Central memory CD8-positive, alpha-beta T cell (primary cell): Measurements from ENCODE around the gene MORF4L1.
"Not testable (repeated sequence)": the region's sequence is repeated elsewhere in the genome, so short reads cannot be mapped to it uniquely, and the experiment has no call there.

Source experiments
- ATAC-seq: fragments of 150-1000 bp; cut with Tn5 transposase; replicated peaks from 2 replicates; pipeline ENCODE4 v1.10.0; 2022; ENCODE audit warnings: mild to moderate bottlenecking, moderate FRiP score, moderate number of reproducible peaks; ENCODE audit not compliant: poor library complexity, severe bottlenecking; ENCODE audit errors: extremely low read depth
- DNase-seq, 2 donors: peaks; one replicate each; pipeline ENCODE4 v3.0.0; 2021; ENCODE audit warnings: low spot score in 2 of 2
- H3K27ac Mint-ChIP-seq: one replicate; pipeline ENCODE4 v1.8.0; 2022; ENCODE audit warnings: low read depth, mild to moderate bottlenecking, moderate library complexity, mixed read lengths
- H3K27me3 Mint-ChIP-seq: one replicate; pipeline ENCODE4 v1.8.0; 2022; ENCODE audit warnings: mixed read lengths
- H3K36me3 Mint-ChIP-seq: one replicate; pipeline ENCODE4 v1.8.0; 2022; ENCODE audit warnings: mild to moderate bottlenecking, moderate library complexity, mixed read lengths; ENCODE audit not compliant: insufficient read depth
- H3K4me1 Mint-ChIP-seq: one replicate; pipeline ENCODE4 v1.8.0; 2022; ENCODE audit warnings: mixed read lengths
- H3K4me3 Mint-ChIP-seq: one replicate; pipeline ENCODE4 v1.8.0; 2022; ENCODE audit warnings: mild to moderate bottlenecking, moderate library complexity, mixed read lengths
- H3K9me3 Mint-ChIP-seq: one replicate; pipeline ENCODE4 v1.8.0; 2022; ENCODE audit warnings: mixed read lengths

The MORF4L1 gene

GRCh38 chr15:78872155-78872971 is at the start of gene MORF4L1:
TSS of gene MORF4L1 (plus strand) at chr15:78872890. CDS start at chr15:78873018, 128 bp downstream.
- H3K4me1 Mint-ChIP-seq, result peaks cover 26% of the 10 kb centered on the region
- peaks cover 29% of the 10 kb centered on the region for H3K36me3 Mint-ChIP-seq
- DNase-seq, result peak; percentile 93 to 97
- H3K9me3 Mint-ChIP-seq, result no peaks in the 10 kb centered on the region
- peak within 1 kb of the TSS; percentile 100 for H3K27ac Mint-ChIP-seq
- ATAC-seq, result peak; percentile 85
- peak within 1 kb of the TSS; percentile 100 for H3K4me3 Mint-ChIP-seq
- H3K27me3 Mint-ChIP-seq, result no peaks in the 10 kb centered on the region

- H3K27me3 Mint-ChIP-seq, result peaks cover 19% of the 10 kb centered on the region
- no peaks in the 10 kb centered on the region for H3K9me3 Mint-ChIP-seq
- H3K36me3 Mint-ChIP-seq, result no peaks in the 10 kb centered on the region
- no peak for ATAC-seq
- H3K4me3 Mint-ChIP-seq, result no peak overlapping the region
- peaks cover 4% of the 10 kb centered on the region for H3K4me1 Mint-ChIP-seq
- DNase-seq, result no peak
- no peak overlapping the region for H3K27ac Mint-ChIP-seq
Observed at GRCh38 chr15:78828920-78829319, 43.8 kb upstream of the MORF4L1 start.

- Mint-ChIP-seq H3K4me3 (peak overlapping the region; percentile 38), H3K4me1 (peaks cover 4% of the 10 kb centered on the region), H3K27me3 (peaks cover 22% of the 10 kb centered on the region), H3K9me3 (no peaks in the 10 kb centered on the region), H3K36me3 (no peaks in the 10 kb centered on the region), H3K27ac (no peak overlapping the region)
- ATAC-seq, result no peak
- DNase-seq, result no peak
Observed at GRCh38 chr15:78830514-78831228, 42.0 kb upstream of the MORF4L1 start.

- Mint-ChIP-seq H3K36me3 (no peaks in the 10 kb centered on the region), H3K27me3 (peaks cover 30% of the 10 kb centered on the region), H3K4me3 (peak overlapping the region; percentile 38), H3K4me1 (peaks cover 4% of the 10 kb centered on the region), H3K27ac (no peak overlapping the region), H3K9me3 (no peaks in the 10 kb centered on the region)
- DNase-seq (no peak), ATAC-seq (no peak)
Observed at GRCh38 chr15:78831229-78832207, 41.2 kb upstream of the MORF4L1 start.

GRCh38 chr15:78836333-78836732 is 36.4 kb upstream of the MORF4L1 start:
- H3K4me3 Mint-ChIP-seq, result no peak overlapping the region
- H3K9me3 Mint-ChIP-seq, result no peaks in the 10 kb centered on the region
- no peak overlapping the region for H3K27ac Mint-ChIP-seq
- H3K36me3 Mint-ChIP-seq, result no peaks in the 10 kb centered on the region
- H3K4me1 Mint-ChIP-seq, result no peaks in the 10 kb centered on the region
- ATAC-seq, result no peak
- peaks cover 21% of the 10 kb centered on the region for H3K27me3 Mint-ChIP-seq
- DNase-seq, result no peak

- no peak overlapping the region for H3K27ac Mint-ChIP-seq
- DNase-seq (no peak), ATAC-seq (no peak)
- no peaks in the 10 kb centered on the region for H3K4me1 Mint-ChIP-seq
- H3K27me3 Mint-ChIP-seq, result peaks cover 13% of the 10 kb centered on the region
- H3K4me3 Mint-ChIP-seq, result no peak overlapping the region
- no peaks in the 10 kb centered on the region for H3K36me3 Mint-ChIP-seq
- H3K9me3 Mint-ChIP-seq, result no peaks in the 10 kb centered on the region
Observed at GRCh38 chr15:78837131-78837530, 35.6 kb upstream of the MORF4L1 start.

GRCh38 chr15:78837543-78837942 is 35.1 kb upstream of the MORF4L1 start:
- no peak for ATAC-seq
- no peak overlapping the region for H3K27ac Mint-ChIP-seq
- H3K4me1 Mint-ChIP-seq, result no peaks in the 10 kb centered on the region
- DNase-seq, result no peak
- no peaks in the 10 kb centered on the region for H3K9me3 Mint-ChIP-seq
- peaks cover 11% of the 10 kb centered on the region for H3K27me3 Mint-ChIP-seq
- H3K36me3 Mint-ChIP-seq, result no peaks in the 10 kb centered on the region
- no peak overlapping the region for H3K4me3 Mint-ChIP-seq

GRCh38 chr15:78838489-78838888 is 34.2 kb upstream of the MORF4L1 start:
- H3K4me3 Mint-ChIP-seq, result no peak overlapping the region
- no peak overlapping the region for H3K27ac Mint-ChIP-seq
- DNase-seq (no peak), ATAC-seq (no peak)
- no peaks in the 10 kb centered on the region for H3K4me1 Mint-ChIP-seq
- H3K27me3 Mint-ChIP-seq, result peaks cover 11% of the 10 kb centered on the region
- H3K36me3 Mint-ChIP-seq, result no peaks in the 10 kb centered on the region
- H3K9me3 Mint-ChIP-seq, result no peaks in the 10 kb centered on the region

- not testable (repeated sequence) for ATAC-seq, H3K9me3 Mint-ChIP-seq, H3K4me3 Mint-ChIP-seq, H3K36me3 Mint-ChIP-seq, DNase-seq, H3K4me1 Mint-ChIP-seq, H3K27ac Mint-ChIP-seq
- H3K27me3 Mint-ChIP-seq, result peaks cover 11% of the 10 kb centered on the region
Observed at GRCh38 chr15:78839151-78839550, 33.5 kb upstream of the MORF4L1 start.

GRCh38 chr15:78840661-78841375 is 31.9 kb upstream of the MORF4L1 start:
- H3K27ac Mint-ChIP-seq, result no peak overlapping the region
- no peak overlapping the region for H3K4me3 Mint-ChIP-seq
- no peaks in the 10 kb centered on the region for H3K4me1 Mint-ChIP-seq
- no peak for ATAC-seq
- H3K27me3 Mint-ChIP-seq, result peaks cover 7% of the 10 kb centered on the region
- DNase-seq, result no peak
- H3K9me3 Mint-ChIP-seq, result no peaks in the 10 kb centered on the region
- H3K36me3 Mint-ChIP-seq, result peaks cover 3% of the 10 kb centered on the region

GRCh38 chr15:78841376-78841706 is 31.3 kb upstream of the MORF4L1 start:
- DNase-seq, result no peak
- H3K27ac Mint-ChIP-seq, result no peak overlapping the region
- H3K9me3 Mint-ChIP-seq, result no peaks in the 10 kb centered on the region
- ATAC-seq, result no peak
- H3K36me3 Mint-ChIP-seq, result peaks cover 5% of the 10 kb centered on the region
- no peak overlapping the region for H3K4me3 Mint-ChIP-seq
- H3K27me3 Mint-ChIP-seq, result peaks cover 1% of the 10 kb centered on the region
- H3K4me1 Mint-ChIP-seq, result no peaks in the 10 kb centered on the region

- Mint-ChIP-seq H3K36me3 (peaks cover 5% of the 10 kb centered on the region), H3K27ac (no peak overlapping the region), H3K27me3 (no peaks in the 10 kb centered on the region), H3K4me1 (no peaks in the 10 kb centered on the region), H3K9me3 (no peaks in the 10 kb centered on the region), H3K4me3 (no peak overlapping the region)
- ATAC-seq (no peak), DNase-seq (no peak)
Observed at GRCh38 chr15:78841891-78842290, 30.8 kb upstream of the MORF4L1 start.
